BE2C (cell line): Measurements from ENCODE around the gene HDAC4.
A peak's percentile ranks its signal among the peaks of the same experiment; 100 is the strongest.

ENCODE experiments used
- DNase-seq: peaks from one replicate; pipeline ENCODE4 v3.0.0-alpha.2; 2020
- H3K27me3 ChIP-seq: fragments of 250-450 bp; sonication (Bioruptor Pico); 2 replicates; pipeline ENCODE4 v1.5.1; 2020; ENCODE audit warnings: mild to moderate bottlenecking
- H3K36me3 ChIP-seq: fragments of 250-450 bp; sonication (Bioruptor Pico); 2 replicates; pipeline ENCODE4 v1.5.1; 2020; ENCODE audit warnings: mild to moderate bottlenecking
- H3K4me1 ChIP-seq: fragments of 250-450 bp; sonication (Bioruptor Pico); 2 replicates; pipeline ENCODE4 v1.5.1; 2020
- H3K4me3 ChIP-seq: 2 replicates; pipeline ENCODE4 v1.5.1; 2011; ENCODE audit warnings: low read depth, low read length
- H3K9me3 ChIP-seq: fragments of 250-450 bp; sonication (Bioruptor Pico); 2 replicates; pipeline ENCODE4 v1.5.1; 2020
- TF ChIP-seq, protein P1 (sequence below): IDR thresholded peaks from 2 replicates; pipeline ENCODE4 v1.5.1; 2012; ENCODE audit warnings: mild to moderate bottlenecking, low read depth, low read length

HDAC4 gene

GRCh38 chr2:239117831-239118230 lies 283.0 kb downstream of the HDAC4 start:
- Histone ChIP-seq H3K4me3 (no peak overlapping the region), H3K4me1 (peaks cover 21% of the 10 kb centered on the region), H3K27me3 (no peaks in the 10 kb centered on the region), H3K36me3 (peaks cover 9% of the 10 kb centered on the region), H3K9me3 (no peaks in the 10 kb centered on the region)
- TF ChIP-seq, protein P1, sequence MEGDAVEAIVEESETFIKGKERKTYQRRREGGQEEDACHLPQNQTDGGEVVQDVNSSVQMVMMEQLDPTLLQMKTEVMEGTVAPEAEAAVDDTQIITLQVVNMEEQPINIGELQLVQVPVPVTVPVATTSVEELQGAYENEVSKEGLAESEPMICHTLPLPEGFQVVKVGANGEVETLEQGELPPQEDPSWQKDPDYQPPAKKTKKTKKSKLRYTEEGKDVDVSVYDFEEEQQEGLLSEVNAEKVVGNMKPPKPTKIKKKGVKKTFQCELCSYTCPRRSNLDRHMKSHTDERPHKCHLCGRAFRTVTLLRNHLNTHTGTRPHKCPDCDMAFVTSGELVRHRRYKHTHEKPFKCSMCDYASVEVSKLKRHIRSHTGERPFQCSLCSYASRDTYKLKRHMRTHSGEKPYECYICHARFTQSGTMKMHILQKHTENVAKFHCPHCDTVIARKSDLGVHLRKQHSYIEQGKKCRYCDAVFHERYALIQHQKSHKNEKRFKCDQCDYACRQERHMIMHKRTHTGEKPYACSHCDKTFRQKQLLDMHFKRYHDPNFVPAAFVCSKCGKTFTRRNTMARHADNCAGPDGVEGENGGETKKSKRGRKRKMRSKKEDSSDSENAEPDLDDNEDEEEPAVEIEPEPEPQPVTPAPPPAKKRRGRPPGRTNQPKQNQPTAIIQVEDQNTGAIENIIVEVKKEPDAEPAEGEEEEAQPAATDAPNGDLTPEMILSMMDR: no peak
- no peak for DNase-seq

DNA sequence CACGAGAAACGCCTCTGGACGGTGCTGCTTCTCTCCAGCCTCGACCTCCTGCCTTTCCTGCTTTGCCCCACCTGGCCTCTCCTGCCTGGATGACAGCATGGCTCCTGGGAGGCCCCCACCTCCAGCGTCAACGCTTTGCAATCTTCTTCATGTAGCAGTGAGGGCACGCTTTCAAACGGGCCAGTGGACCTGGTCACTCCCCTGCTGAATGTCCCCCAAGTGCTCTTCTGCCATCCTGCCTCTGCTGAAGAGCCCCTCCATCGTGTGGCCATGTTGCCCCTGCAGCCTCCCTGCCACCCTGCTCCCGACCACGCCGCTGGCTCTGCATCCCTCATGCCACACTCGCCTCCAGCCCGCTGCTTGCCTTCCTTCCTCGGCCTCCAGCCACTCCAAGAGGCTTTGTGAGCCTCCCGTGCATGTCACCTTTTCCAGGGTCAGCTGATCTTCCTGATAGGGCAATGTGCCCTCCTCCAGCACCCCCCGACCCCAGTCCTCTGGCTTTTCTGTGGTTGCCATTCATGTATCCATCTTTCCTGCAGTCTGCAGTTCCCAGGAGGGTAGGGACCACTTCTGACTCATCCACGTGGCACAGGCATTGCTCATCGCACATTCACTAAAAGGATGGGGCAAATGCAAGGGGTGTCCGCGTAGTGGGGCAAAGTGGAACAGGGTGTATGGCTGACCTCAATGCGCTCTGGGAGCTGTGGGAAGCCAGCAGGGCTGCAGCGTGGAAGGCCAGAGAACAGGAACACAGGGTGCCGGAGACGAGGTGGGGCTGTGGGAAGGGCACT lies 284.2 kb downstream of the HDAC4 start:
- H3K36me3 ChIP-seq: peaks cover 9% of the 10 kb centered on the region

GRCh38 chr2:239115616-239116015 lies 285.2 kb downstream of the HDAC4 start:
- no peak for DNase-seq
- no peaks in the 10 kb centered on the region for H3K27me3 ChIP-seq
- TF ChIP-seq, protein P1: no peak
- H3K9me3 ChIP-seq: no peaks in the 10 kb centered on the region
- H3K4me1 ChIP-seq: peaks cover 26% of the 10 kb centered on the region
- no peak overlapping the region for H3K4me3 ChIP-seq
- peaks cover 9% of the 10 kb centered on the region for H3K36me3 ChIP-seq

More for the DNA sequence above, 284.2 kb downstream of the HDAC4 start:
- DNase-seq: no peak
- TF ChIP-seq, protein P1: no peak
- H3K4me3 ChIP-seq: no peak overlapping the region
- no peaks in the 10 kb centered on the region for H3K27me3 ChIP-seq
- peaks cover 26% of the 10 kb centered on the region for H3K4me1 ChIP-seq
- H3K9me3 ChIP-seq: no peaks in the 10 kb centered on the region

GRCh38 chr2:239114616-239115265 lies 286.1 kb downstream of the HDAC4 start:
- Histone ChIP-seq H3K36me3 (peaks cover 9% of the 10 kb centered on the region), H3K4me3 (no peak overlapping the region)
- TF ChIP-seq, protein P1: no peak

GRCh38 chr2:239114119-239114581 lies 286.7 kb downstream of the HDAC4 start:
- TF ChIP-seq, protein P1: no peak
- H3K27me3 ChIP-seq: no peaks in the 10 kb centered on the region
- DNase-seq: peak; percentile 55
- H3K36me3 ChIP-seq: peaks cover 10% of the 10 kb centered on the region
- peaks cover 26% of the 10 kb centered on the region for H3K4me1 ChIP-seq
- H3K4me3 ChIP-seq: no peak overlapping the region
- H3K9me3 ChIP-seq: no peaks in the 10 kb centered on the region

More at GRCh38 chr2:239114616-239115265, 286.1 kb downstream of the HDAC4 start:
- H3K9me3 ChIP-seq: no peaks in the 10 kb centered on the region
- peaks cover 26% of the 10 kb centered on the region for H3K4me1 ChIP-seq
- no peaks in the 10 kb centered on the region for H3K27me3 ChIP-seq
- no peak for DNase-seq

GRCh38 chr2:239113615-239114014 lies 287.2 kb downstream of the HDAC4 start:
- Histone ChIP-seq H3K27me3 (no peaks in the 10 kb centered on the region), H3K9me3 (no peaks in the 10 kb centered on the region), H3K36me3 (peaks cover 12% of the 10 kb centered on the region), H3K4me3 (no peak overlapping the region), H3K4me1 (peaks cover 26% of the 10 kb centered on the region)
- DNase-seq: no peak
- TF ChIP-seq, protein P1: no peak
